Left ventricle myocardium inferior (tissue), 1 donor: ENCODE measurements around the gene TRIM29. TPM values are rescaled to one million over a fixed set of nuclear protein-coding genes. Genes with fewer than 3 reads are reported as not detected.
A peak's percentile ranks its signal among the peaks of the same experiment; 100 is the strongest.

Experiments used
- DNase-seq: peaks from one replicate; pipeline ENCODE4 v3.0.0-alpha.2; 2020
- H3K27ac ChIP-seq: fragments of 200-600 bp; replicated peaks from 2 replicates; pipeline ENCODE4 v1.8.0; 2021
- H3K27me3 ChIP-seq: fragments of 200-600 bp; 2 replicates; pipeline ENCODE4 v1.8.0; 2021; ENCODE audit warnings: low read depth
- H3K36me3 ChIP-seq: fragments of 200-600 bp; 2 replicates; pipeline ENCODE4 v1.8.0; 2021
- H3K4me1 ChIP-seq: fragments of 200-600 bp; 2 replicates; pipeline ENCODE4 v1.8.0; 2021
- H3K4me3 ChIP-seq: fragments of 200-600 bp; 2 replicates; pipeline ENCODE4 v1.8.0; 2021; ENCODE audit warnings: mild to moderate bottlenecking, moderate library complexity
- H3K9me3 ChIP-seq: fragments of 200-600 bp; replicated peaks from 2 replicates; pipeline ENCODE4 v1.8.0; 2021
- intact Hi-C: fragments of 100-400 bp; cut with micrococcal nuclease; formaldehyde crosslinking; loops from one replicate; pipeline ENCODE4 v1.11.0; 2022
- total RNA-seq: library from RNA; stranded (reverse); fragmentation: NEBNext Ultra II Directional; extraction: Animal tissue kit (Norgen Biotek cat#: 25700); gene quantifications from one replicate; pipeline ENCODE4 v1.2.1, GENCODE V29; 2021
- TF ChIP-seq, protein P1 (sequence below): fragments of 200-600 bp; IDR thresholded peaks from 2 replicates; pipeline ENCODE4 v1.8.0; 2021; ENCODE audit warnings: antibody characterized with exemption, mild to moderate bottlenecking, borderline replicate concordance
- donor health status: DM: no; HTN: yes; CAD: no; lungs with severe emphysema.

TRIM29 gene
- total RNA-seq, 1 donor from 2014 or later: not detected

DNA sequence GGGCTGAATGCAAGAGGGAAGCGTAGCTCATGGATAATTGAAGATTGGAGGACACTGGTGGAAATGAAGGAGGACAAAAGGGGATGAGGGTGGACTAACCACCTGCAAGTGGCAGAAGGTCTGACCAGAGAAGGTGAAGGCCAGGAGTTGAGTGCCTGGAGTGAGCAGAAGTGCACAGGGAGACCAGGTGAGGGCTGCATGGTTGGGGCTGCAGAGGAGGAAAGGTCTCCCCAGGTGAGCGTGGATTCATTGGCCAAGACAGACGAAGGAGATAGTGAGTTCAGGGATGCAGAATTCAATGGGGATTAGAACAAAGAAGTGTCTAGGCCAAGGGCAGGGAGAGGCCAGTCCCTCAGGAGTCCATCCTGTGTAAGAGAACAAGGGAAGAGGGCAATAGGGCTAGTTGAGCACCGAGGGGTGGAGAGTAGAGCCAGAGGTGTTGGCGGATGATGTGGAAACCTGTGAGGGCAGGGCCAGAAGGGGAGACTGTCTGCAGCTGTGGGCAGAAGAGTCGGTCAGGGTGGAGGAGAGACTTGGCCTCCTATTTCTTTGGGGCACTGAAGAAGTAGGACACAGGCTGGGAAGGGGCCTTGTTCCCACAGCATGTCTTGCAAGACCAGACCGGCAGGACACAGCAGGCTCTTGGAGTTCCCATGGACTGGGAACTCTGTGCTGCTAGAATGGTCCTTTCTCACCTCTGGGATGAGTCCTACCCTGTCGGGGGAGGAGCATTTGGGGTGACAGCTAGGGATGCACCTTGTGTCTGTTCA is 6.7 kb downstream of the TRIM29 start:
- Histone ChIP-seq H3K4me1 (no peaks in the 10 kb centered on the region), H3K4me3 (no peak overlapping the region), H3K27ac (no peak overlapping the region), H3K27me3 (peaks cover 30% of the 10 kb centered on the region), H3K36me3 (no peaks in the 10 kb centered on the region), H3K9me3 (no peaks in the 10 kb centered on the region)
- intact Hi-C loops: no loop called here
- peak; percentile 2 for DNase-seq
- TF ChIP-seq, protein P1, sequence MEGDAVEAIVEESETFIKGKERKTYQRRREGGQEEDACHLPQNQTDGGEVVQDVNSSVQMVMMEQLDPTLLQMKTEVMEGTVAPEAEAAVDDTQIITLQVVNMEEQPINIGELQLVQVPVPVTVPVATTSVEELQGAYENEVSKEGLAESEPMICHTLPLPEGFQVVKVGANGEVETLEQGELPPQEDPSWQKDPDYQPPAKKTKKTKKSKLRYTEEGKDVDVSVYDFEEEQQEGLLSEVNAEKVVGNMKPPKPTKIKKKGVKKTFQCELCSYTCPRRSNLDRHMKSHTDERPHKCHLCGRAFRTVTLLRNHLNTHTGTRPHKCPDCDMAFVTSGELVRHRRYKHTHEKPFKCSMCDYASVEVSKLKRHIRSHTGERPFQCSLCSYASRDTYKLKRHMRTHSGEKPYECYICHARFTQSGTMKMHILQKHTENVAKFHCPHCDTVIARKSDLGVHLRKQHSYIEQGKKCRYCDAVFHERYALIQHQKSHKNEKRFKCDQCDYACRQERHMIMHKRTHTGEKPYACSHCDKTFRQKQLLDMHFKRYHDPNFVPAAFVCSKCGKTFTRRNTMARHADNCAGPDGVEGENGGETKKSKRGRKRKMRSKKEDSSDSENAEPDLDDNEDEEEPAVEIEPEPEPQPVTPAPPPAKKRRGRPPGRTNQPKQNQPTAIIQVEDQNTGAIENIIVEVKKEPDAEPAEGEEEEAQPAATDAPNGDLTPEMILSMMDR: no peak

DNA sequence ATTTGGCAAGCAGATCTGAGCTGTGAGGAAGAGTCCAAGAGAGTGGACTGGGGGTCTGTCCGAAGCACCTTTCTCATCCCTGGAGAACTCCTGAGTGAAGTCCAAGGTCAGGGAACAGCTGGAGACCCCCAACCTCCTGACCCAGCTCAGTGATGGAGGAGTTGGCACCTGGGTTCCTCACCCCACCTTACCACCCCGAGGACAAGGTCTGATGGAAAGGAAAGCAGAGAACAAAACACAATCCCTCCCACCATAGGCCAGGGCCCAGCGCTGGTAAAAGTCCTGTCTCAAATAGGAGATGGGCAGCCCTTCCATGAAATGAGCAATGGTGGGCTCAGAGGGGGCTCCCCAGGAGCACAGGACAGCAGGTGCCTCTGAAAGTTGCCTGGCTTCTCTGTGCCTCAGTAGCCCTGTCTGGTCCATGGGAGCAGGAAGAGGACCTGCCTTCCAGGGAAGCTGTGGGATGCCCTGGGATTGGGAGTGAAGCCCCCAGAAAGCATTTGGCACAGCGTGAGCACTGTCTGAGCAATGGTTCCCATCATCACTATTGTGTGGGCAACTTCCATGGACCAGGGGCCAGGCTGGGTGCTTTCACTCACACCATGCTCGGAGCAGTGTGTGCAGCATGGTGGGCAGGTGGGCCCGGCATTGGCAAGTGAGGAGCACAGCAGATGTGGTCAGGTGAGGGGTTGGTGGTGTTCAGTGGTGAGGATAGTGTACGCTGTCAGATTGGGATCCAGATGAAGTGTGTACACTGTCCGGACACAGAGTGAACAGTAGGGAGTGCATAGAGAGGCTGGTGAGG is 7.5 kb downstream of the TRIM29 start:
- Histone ChIP-seq H3K9me3 (no peaks in the 10 kb centered on the region), H3K4me3 (no peak overlapping the region), H3K27me3 (peaks cover 25% of the 10 kb centered on the region), H3K27ac (no peak overlapping the region), H3K4me1 (no peaks in the 10 kb centered on the region), H3K36me3 (no peaks in the 10 kb centered on the region)
- intact Hi-C loops: no loop called here
- TF ChIP-seq, protein P1: no peak
- peak; percentile 2 for DNase-seq

DNA sequence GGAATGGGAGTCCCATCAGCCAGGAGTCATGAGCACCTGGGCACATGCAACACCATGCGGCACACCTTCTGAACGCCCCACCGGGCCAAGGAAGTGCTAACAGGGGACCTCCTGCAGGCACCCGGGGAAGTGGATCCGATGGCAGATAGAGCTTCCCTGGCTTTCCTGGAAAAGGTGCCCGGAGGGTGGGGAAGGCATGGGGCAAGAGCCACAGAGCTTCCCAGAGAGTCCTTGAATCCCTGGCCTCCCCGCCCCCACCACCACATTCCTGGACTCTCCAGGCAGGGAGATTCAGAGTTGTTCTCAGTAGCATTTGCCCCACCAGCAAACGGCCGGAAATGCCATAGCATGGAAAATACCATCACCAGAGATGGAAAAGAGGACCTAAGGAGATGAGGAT is 8.3 kb downstream of the TRIM29 start:
- H3K4me1 ChIP-seq: no peaks in the 10 kb centered on the region
- H3K27ac ChIP-seq: no peak overlapping the region
- TF ChIP-seq, protein P1: no peak
- intact Hi-C loops: no loop called here
- peaks cover 25% of the 10 kb centered on the region for H3K27me3 ChIP-seq
- H3K4me3 ChIP-seq: no peak overlapping the region
- no peaks in the 10 kb centered on the region for H3K9me3 ChIP-seq
- no peaks in the 10 kb centered on the region for H3K36me3 ChIP-seq
- DNase-seq: peak; percentile 2

DNA sequence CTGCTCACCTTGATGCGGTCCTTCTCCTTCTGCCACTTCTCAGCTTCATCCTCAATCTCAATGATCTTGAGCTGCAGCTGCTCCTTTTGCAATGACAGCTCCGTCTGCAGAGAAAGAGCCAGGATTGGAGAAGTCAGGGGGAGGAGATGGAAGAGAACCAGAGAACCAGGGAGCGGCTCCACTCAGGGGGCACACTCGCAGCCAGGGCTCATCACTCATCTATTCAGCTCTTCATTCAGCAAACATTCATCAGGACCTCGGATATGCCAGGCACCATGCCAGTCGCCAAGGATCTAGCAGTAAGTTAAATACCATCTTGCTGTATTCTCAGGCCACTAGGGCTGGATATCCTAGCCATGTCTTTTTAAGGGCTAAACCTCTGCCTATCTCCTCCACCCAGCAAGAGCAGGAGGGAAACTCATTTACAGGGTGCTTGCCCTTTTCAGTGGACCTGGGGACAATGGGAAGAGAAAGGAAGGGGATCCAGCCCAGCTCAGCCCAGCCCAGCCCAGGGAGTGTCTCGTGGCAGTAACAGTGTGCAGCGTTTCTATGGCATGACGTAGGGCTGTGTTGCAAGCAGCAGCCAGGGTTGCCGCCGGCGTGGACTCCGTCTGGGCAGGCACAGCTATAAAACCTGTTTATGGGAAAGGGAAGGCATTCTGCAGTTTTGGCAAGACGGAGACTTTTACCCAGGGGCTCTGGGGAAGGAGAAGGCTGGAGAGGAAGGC is 9.4 kb downstream of the TRIM29 start:
- intact Hi-C loops: no loop called here
- Histone ChIP-seq H3K9me3 (no peaks in the 10 kb centered on the region), H3K36me3 (no peaks in the 10 kb centered on the region), H3K27ac (no peak overlapping the region), H3K4me1 (no peaks in the 10 kb centered on the region), H3K4me3 (no peak overlapping the region), H3K27me3 (peaks cover 21% of the 10 kb centered on the region)
- TF ChIP-seq, protein P1: no peak
- DNase-seq: peak; percentile 7

DNA sequence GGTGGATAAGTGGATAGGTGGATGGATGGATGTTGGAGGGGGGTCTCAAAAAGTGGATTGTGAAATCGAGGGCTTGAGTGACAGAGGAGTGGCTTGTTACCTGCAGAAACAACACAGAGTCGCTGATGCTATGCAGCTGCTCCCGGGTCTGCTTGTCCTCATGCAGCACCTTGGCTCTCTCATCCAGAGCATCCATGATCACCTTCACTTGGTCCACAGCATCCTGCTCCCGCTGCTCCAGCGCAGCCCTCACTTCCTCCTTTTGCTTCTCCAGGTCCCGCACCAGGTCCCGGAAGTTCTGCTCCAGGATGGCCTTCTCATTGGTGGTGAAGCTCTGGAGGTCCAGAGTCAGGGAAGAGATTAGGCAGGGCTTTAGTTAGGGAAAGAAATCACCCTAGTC is 10.7 kb downstream of the TRIM29 start:
- TF ChIP-seq, protein P1: no peak
- H3K4me3 ChIP-seq: no peak overlapping the region
- H3K4me1 ChIP-seq: no peaks in the 10 kb centered on the region
- no peaks in the 10 kb centered on the region for H3K36me3 ChIP-seq
- H3K27ac ChIP-seq: no peak overlapping the region
- no peak for DNase-seq
- no peaks in the 10 kb centered on the region for H3K9me3 ChIP-seq
- intact Hi-C loops: no loop called here
- H3K27me3 ChIP-seq: peaks cover 21% of the 10 kb centered on the region
